Activated CD8-positive, alpha-beta memory T cell treated with anti-CD3 and anti-CD28 coated beads, Interleukin-2, amount 10 ng/mL, durations not matched to agents 7 days and 5 days (primary cell): ENCODE measurements around the gene BCL2. TPM values are rescaled to one million over a fixed set of nuclear protein-coding genes. Genes with fewer than 3 reads are reported as not detected.

Experiments
- ATAC-seq: fragments of 150-1000 bp; cut with Tn5 transposase; one replicate; pipeline ENCODE4 v1.10.0; 2021; ENCODE audit warnings: moderate library complexity
- CTCF ChIA-PET: fragments of 350-600 bp; sonication (Branson Sonifier 250); formaldehyde crosslinking; loops from one replicate; lab custom pipeline; 2021; ENCODE audit warnings: antibody characterized with exemption; lab: Charles Lee
- DNase-seq: peaks from one replicate; pipeline ENCODE4 v3.0.0-alpha.2; 2020
- H3K27ac Mint-ChIP-seq: one replicate; pipeline ENCODE4 v1.8.0; 2021; ENCODE audit warnings: mild to moderate bottlenecking, mixed read lengths
- H3K27me3 Mint-ChIP-seq: one replicate; pipeline ENCODE4 v1.8.0; 2021; ENCODE audit warnings: mixed read lengths
- H3K36me3 Mint-ChIP-seq: one replicate; pipeline ENCODE4 v1.8.0; 2021; ENCODE audit warnings: mild to moderate bottlenecking, mixed read lengths
- H3K4me1 Mint-ChIP-seq: one replicate; pipeline ENCODE4 v1.8.0; 2021; ENCODE audit warnings: mixed read lengths
- H3K4me3 Mint-ChIP-seq: one replicate; pipeline ENCODE4 v1.8.0; 2021; ENCODE audit warnings: mild to moderate bottlenecking, moderate library complexity, mixed read lengths
- H3K9me3 Mint-ChIP-seq: one replicate; pipeline ENCODE4 v1.8.0; 2022; ENCODE audit warnings: low read depth, mixed read lengths
- total RNA-seq, 2 experiments: library from RNA; stranded (reverse); gene quantifications; one replicate each; pipeline ENCODE4 v1.2.3, GENCODE V29; 2021

The BCL2 gene
- total RNA-seq, 2 experiments from 2014 or later = 118 to 143 TPM

DNA sequence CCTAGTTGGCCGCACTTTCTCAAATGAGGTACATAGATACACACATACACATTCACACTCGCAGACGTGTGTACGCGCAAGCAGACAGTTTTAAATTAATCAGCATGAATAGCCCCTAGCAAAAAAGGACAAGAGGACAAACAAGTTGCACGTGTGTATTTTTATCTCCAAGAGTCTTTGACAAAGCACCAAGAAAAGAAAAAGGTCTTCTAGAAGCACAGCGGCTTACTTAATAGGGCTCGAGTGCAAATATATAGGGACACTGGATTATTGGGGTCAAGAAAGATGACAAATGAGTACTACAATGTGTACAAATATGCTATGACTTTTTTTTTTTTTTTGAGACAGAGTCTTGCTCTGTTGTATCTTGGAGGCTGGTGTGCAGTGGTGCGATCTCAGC, 1.7 kb upstream of the BCL2 start:
- no peaks in the 10 kb centered on the region for H3K27me3 Mint-ChIP-seq
- no peak for ATAC-seq
- no peaks in the 10 kb centered on the region for H3K9me3 Mint-ChIP-seq
- peak overlapping the region; percentile 100 for H3K4me3 Mint-ChIP-seq
- peaks cover 28% of the 10 kb centered on the region for H3K36me3 Mint-ChIP-seq
- no peak overlapping the region for H3K27ac Mint-ChIP-seq
- CTCF ChIA-PET = interaction anchor here (0.9 to 6.4 kb wide), 6 partner anchors 9 to 305 kb away, joined by 3 to 107 read pairs (median 4); no protein-coding TSS in a partner anchor
- peaks cover 18% of the 10 kb centered on the region for H3K4me1 Mint-ChIP-seq
- DNase-seq = no peak

- no peaks in the 10 kb centered on the region for H3K27me3 Mint-ChIP-seq
- no peaks in the 10 kb centered on the region for H3K9me3 Mint-ChIP-seq
- DNase-seq (no peak), ATAC-seq (no peak)
- H3K27ac Mint-ChIP-seq = peak overlapping the region; percentile 81
- peak overlapping the region; percentile 100 for H3K4me3 Mint-ChIP-seq
- peaks cover 31% of the 10 kb centered on the region for H3K36me3 Mint-ChIP-seq
- peaks cover 18% of the 10 kb centered on the region for H3K4me1 Mint-ChIP-seq
- CTCF ChIA-PET = interaction anchor here (0.7 to 6.4 kb wide), 5 partner anchors 10 to 305 kb away, joined by 3 to 107 read pairs (median 3); no protein-coding TSS in a partner anchor
Measured at GRCh38 chr18:63320975-63321265, 1.4 kb upstream of the BCL2 start.

GRCh38 chr18:63320123-63320974, 780 bp upstream of the BCL2 start:
- CTCF ChIA-PET = interaction anchor here (0.7 to 6.4 kb wide), 11 partner anchors 10 to 305 kb away, joined by 3 to 107 read pairs (median 32); no protein-coding TSS in a partner anchor
- Mint-ChIP-seq H3K27ac (peak overlapping the region; percentile 81), H3K36me3 (peaks cover 36% of the 10 kb centered on the region), H3K9me3 (no peaks in the 10 kb centered on the region), H3K27me3 (no peaks in the 10 kb centered on the region), H3K4me3 (peak overlapping the region; percentile 100), H3K4me1 (peaks cover 21% of the 10 kb centered on the region)
- DNase-seq (peak; percentile 92), ATAC-seq (peak; percentile 80)

DNA sequence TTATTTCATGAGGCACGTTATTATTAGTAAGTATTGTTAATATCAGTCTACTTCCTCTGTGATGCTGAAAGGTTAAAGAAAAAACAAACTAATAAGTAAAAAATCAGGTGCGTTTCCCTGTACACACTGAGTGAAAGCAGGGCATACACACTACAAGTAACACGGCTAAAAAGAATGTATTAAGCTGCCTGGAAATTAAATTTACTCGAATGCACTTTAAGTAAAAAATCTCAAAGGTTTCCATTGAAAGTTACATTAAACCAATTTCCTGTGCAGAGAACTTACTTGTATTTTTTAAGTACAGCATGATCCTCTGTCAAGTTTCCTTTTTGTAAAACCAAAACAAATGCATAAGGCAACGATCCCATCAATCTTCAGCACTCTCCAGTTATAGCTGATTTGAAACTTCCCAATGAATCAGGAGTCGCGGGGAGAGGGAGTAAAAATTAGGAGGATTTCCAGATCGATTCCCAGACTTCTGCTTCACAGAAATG, 633 bp downstream of the BCL2 start:
- Mint-ChIP-seq H3K4me1 (peaks cover 35% of the 10 kb centered on the region), H3K27me3 (no peaks in the 10 kb centered on the region), H3K36me3 (peaks cover 50% of the 10 kb centered on the region), H3K4me3 (peak overlapping the region; percentile 100), H3K9me3 (no peaks in the 10 kb centered on the region), H3K27ac (peak overlapping the region; percentile 91)
- no peak for DNase-seq
- no peak for ATAC-seq
- CTCF ChIA-PET = interaction anchor here (0.8 to 3.9 kb wide), 30 partner anchors 11 to 302 kb away, joined by 3 to 83 read pairs (median 12); no protein-coding TSS in a partner anchor

GRCh38 chr18:63317982-63318888, 1.3 kb downstream of the BCL2 start:
- Mint-ChIP-seq H3K36me3 (peaks cover 53% of the 10 kb centered on the region), H3K4me1 (peaks cover 42% of the 10 kb centered on the region)

DNA sequence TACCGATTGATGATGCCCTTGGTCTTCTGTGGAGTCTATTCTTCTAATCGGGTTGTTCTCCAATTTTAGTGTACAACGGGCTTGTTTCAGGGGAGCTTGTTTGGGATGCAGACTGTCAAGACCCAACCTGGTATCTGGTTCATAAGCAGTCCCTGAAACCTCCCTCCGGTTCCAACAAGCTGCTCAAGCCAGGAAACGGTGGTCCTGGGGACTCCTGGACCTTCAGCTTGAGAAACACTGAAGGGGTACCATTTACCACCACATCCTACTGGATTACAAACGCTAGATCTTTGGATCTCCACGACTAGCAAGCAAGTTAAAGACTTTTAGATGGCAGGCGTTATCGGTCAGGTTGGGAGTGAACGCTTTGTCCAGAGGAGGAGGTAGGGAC, 2.0 kb downstream of the BCL2 start:
- DNase-seq (no peak), ATAC-seq (no peak)
- CTCF ChIA-PET = interaction anchor here (0.9 to 3.9 kb wide), 48 partner anchors 10 to 300 kb away, joined by 3 to 83 read pairs (median 10); no protein-coding TSS in a partner anchor
- H3K27ac Mint-ChIP-seq = peak overlapping the region; percentile 85
- H3K4me1 Mint-ChIP-seq = peaks cover 41% of the 10 kb centered on the region
- H3K9me3 Mint-ChIP-seq = no peaks in the 10 kb centered on the region
- no peaks in the 10 kb centered on the region for H3K27me3 Mint-ChIP-seq
- H3K4me3 Mint-ChIP-seq = peak overlapping the region; percentile 100
- H3K36me3 Mint-ChIP-seq = peaks cover 56% of the 10 kb centered on the region

More at GRCh38 chr18:63317982-63318888, 1.3 kb downstream of the BCL2 start:
- H3K4me3 Mint-ChIP-seq = peak overlapping the region; percentile 100
- ATAC-seq = peak; percentile 61
- peak overlapping the region; percentile 91 for H3K27ac Mint-ChIP-seq
- H3K9me3 Mint-ChIP-seq = no peaks in the 10 kb centered on the region
- DNase-seq = peak; percentile 94
- H3K27me3 Mint-ChIP-seq = no peaks in the 10 kb centered on the region
- CTCF ChIA-PET = interaction anchor here (0.6 to 3.9 kb wide), 53 partner anchors 10 to 301 kb away, joined by 3 to 83 read pairs (median 7); no protein-coding TSS in a partner anchor

GRCh38 chr18:63316612-63317555, 2.7 kb downstream of the BCL2 start:
- ATAC-seq = no peak
- no peaks in the 10 kb centered on the region for H3K27me3 Mint-ChIP-seq
- peaks cover 41% of the 10 kb centered on the region for H3K4me1 Mint-ChIP-seq
- H3K27ac Mint-ChIP-seq = peak overlapping the region; percentile 85
- CTCF ChIA-PET = interaction anchor here (1.0 to 3.9 kb wide), 34 partner anchors 9 to 300 kb away, joined by 3 to 83 read pairs (median 13); no protein-coding TSS in a partner anchor
- peak overlapping the region; percentile 100 for H3K4me3 Mint-ChIP-seq
- H3K36me3 Mint-ChIP-seq = peaks cover 61% of the 10 kb centered on the region
- DNase-seq = no peak
- H3K9me3 Mint-ChIP-seq = no peaks in the 10 kb centered on the region

GRCh38 chr18:63315876-63316275, 3.7 kb downstream of the BCL2 start:
- CTCF ChIA-PET = interaction anchor here (0.8 to 0.9 kb wide), 2 partner anchors 20 to 184 kb away, joined by 3 read pairs; no protein-coding TSS in a partner anchor
- Mint-ChIP-seq H3K4me3 (peak overlapping the region; percentile 100), H3K4me1 (peaks cover 45% of the 10 kb centered on the region), H3K27ac (peak overlapping the region; percentile 85), H3K36me3 (peaks cover 69% of the 10 kb centered on the region), H3K9me3 (no peaks in the 10 kb centered on the region), H3K27me3 (no peaks in the 10 kb centered on the region)
- ATAC-seq (no peak), DNase-seq (no peak)

DNA sequence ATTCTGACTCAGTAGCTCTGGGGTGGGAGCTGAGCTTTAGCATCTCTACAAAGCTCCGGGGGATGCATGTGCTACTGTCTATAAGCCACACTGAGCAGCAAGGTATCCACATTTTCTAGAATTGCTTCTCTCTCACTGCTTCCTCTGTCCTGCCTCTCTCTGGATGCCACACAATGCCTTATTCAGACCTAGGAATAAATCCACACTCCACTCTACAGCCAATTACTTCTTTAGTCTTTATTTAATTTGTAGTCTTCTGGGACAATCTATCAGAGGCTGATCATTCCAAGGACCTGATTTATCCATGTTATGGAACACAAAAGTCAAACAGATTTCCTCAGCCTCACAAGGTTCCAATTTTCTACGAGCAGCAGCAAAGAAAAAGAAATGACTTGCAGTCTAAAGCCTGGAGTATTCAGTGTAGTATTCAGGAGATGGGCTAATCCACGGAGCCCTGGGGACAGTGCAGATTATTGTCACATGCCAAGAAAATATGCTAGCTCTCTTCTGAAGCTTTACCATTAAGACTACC, 4.4 kb downstream of the BCL2 start:
- CTCF ChIA-PET = interaction anchor here (0.6 to 1.6 kb wide), 12 partner anchors 9 to 184 kb away, joined by 3 to 5 read pairs (median 3); no protein-coding TSS in a partner anchor
- peaks cover 51% of the 10 kb centered on the region for H3K4me1 Mint-ChIP-seq
- peak overlapping the region; percentile 100 for H3K4me3 Mint-ChIP-seq
- H3K27me3 Mint-ChIP-seq = no peaks in the 10 kb centered on the region
- ATAC-seq (no peak), DNase-seq (no peak)
- peak overlapping the region; percentile 63 for H3K27ac Mint-ChIP-seq
- peaks cover 75% of the 10 kb centered on the region for H3K36me3 Mint-ChIP-seq
- H3K9me3 Mint-ChIP-seq = no peaks in the 10 kb centered on the region

DNA sequence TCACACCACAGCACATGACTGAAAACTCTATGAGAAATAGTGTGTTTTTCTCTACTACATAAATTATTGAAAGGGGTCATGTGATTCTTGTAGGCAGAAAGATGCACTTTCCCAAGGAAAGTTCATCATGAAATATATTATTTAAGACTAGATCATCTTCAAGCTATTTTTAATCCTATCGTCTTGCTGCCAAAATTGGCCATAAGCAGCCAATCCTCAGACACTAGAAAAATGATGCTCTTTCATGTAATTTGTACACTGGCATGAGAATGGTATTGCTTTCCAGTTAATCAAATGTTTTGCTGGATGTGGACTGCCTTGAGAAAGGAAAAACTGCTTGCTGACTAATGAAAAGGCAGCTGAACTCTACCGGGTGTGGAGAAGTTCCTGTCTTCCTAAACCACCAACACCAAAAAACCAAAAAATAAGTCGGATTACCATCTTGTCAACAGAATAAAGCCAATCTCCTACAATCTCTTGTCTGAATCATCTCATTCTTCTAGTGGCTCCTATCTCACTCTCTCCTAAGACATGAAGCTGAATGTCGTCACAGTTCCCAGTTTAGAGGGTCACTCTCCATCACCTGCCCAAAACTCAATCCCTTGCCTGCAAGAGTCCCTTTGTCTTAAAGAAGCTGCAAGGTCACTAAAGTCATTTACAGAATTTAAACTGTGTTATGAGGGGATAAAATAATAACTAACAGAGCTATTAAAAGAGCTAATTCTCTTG, 5.3 kb downstream of the BCL2 start:
- Mint-ChIP-seq H3K36me3 (peaks cover 79% of the 10 kb centered on the region), H3K9me3 (no peaks in the 10 kb centered on the region), H3K27ac (peak overlapping the region; percentile 45), H3K4me1 (peaks cover 58% of the 10 kb centered on the region), H3K4me3 (peak overlapping the region; percentile 100), H3K27me3 (no peaks in the 10 kb centered on the region)
- ATAC-seq (no peak), DNase-seq (no peak)
- CTCF ChIA-PET = interaction anchor here (0.6 to 1.6 kb wide), 13 partner anchors 8 to 297 kb away, joined by 3 to 5 read pairs (median 3); no protein-coding TSS in a partner anchor

- peak overlapping the region; percentile 100 for H3K4me3 Mint-ChIP-seq
- CTCF ChIA-PET = interaction anchor here (1.2 to 1.4 kb wide), 3 partner anchors 13 to 296 kb away, joined by 3 read pairs; no protein-coding TSS in a partner anchor
- DNase-seq (no peak), ATAC-seq (no peak)
- peaks cover 62% of the 10 kb centered on the region for H3K4me1 Mint-ChIP-seq
- peaks cover 76% of the 10 kb centered on the region for H3K36me3 Mint-ChIP-seq
- no peaks in the 10 kb centered on the region for H3K27me3 Mint-ChIP-seq
- H3K9me3 Mint-ChIP-seq = no peaks in the 10 kb centered on the region
- H3K27ac Mint-ChIP-seq = peak overlapping the region; percentile 9
Measured at GRCh38 chr18:63313396-63313917, 6.1 kb downstream of the BCL2 start.
